ENCODE data around the gene GNG11. TPM values are rescaled to one million over a fixed set of nuclear protein-coding genes. Genes with fewer than 3 reads are reported as not detected.
"Not testable (repeated sequence)": the region's sequence is repeated elsewhere in the genome, so short reads cannot be mapped to it uniquely, and the experiment has no call there.

GNG11 gene
- total and polyA plus RNA-seq, 2 of the 13 experiments (the other 11 are each of a cell fraction or from before 2014, with no cell fraction given): not detected

GRCh38 chr7:93914581-93915066, 6.9 kb upstream of the GNG11 start (continued):
- TF ChIP-seq ZNF775 (CRISPR knock-in tag; IDR thresholded peaks at IDR 0.05; ENCODE audit: borderline replicate concordance): no peak
- TF ChIP-seq, protein P1, sequence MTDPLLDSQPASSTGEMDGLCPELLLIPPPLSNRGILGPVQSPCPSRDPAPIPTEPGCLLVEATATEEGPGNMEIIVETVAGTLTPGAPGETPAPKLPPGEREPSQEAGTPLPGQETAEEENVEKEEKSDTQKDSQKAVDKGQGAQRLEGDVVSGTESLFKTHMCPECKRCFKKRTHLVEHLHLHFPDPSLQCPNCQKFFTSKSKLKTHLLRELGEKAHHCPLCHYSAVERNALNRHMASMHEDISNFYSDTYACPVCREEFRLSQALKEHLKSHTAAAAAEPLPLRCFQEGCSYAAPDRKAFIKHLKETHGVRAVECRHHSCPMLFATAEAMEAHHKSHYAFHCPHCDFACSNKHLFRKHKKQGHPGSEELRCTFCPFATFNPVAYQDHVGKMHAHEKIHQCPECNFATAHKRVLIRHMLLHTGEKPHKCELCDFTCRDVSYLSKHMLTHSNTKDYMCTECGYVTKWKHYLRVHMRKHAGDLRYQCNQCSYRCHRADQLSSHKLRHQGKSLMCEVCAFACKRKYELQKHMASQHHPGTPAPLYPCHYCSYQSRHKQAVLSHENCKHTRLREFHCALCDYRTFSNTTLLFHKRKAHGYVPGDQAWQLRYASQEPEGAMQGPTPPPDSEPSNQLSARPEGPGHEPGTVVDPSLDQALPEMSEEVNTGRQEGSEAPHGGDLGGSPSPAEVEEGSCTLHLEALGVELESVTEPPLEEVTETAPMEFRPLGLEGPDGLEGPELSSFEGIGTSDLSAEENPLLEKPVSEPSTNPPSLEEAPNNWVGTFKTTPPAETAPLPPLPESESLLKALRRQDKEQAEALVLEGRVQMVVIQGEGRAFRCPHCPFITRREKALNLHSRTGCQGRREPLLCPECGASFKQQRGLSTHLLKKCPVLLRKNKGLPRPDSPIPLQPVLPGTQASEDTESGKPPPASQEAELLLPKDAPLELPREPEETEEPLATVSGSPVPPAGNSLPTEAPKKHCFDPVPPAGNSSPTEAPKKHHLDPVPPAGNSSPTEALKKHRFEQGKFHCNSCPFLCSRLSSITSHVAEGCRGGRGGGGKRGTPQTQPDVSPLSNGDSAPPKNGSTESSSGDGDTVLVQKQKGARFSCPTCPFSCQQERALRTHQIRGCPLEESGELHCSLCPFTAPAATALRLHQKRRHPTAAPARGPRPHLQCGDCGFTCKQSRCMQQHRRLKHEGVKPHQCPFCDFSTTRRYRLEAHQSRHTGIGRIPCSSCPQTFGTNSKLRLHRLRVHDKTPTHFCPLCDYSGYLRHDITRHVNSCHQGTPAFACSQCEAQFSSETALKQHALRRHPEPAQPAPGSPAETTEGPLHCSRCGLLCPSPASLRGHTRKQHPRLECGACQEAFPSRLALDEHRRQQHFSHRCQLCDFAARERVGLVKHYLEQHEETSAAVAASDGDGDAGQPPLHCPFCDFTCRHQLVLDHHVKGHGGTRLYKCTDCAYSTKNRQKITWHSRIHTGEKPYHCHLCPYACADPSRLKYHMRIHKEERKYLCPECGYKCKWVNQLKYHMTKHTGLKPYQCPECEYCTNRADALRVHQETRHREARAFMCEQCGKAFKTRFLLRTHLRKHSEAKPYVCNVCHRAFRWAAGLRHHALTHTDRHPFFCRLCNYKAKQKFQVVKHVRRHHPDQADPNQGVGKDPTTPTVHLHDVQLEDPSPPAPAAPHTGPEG (CRISPR knock-in tag; IDR thresholded peaks at IDR 0.05): no peak
- no peak for TF ChIP-seq ZNF558 (CRISPR knock-in tag; IDR thresholded peaks at IDR 0.05; ENCODE audit: borderline replicate concordance)
- TF ChIP-seq ADNP (CRISPR knock-in tag; IDR thresholded peaks at IDR 0.05): no peak

- FAIRE-seq; H3K4me2 ChIP-seq (ENCODE audit: low read depth, low read length); H2AFZ ChIP-seq (ENCODE audit: low read length); H3K9ac ChIP-seq (ENCODE audit: insufficient read depth, low read depth, low read length); in situ Hi-C loops (cut with HindIII; ENCODE audit: extremely low pct_ligation_motif_present, low pct_unique_long_range_greater_than_20kb); H4K20me1 ChIP-seq (ENCODE audit: insufficient read depth, low read length); H3K27me3 ChIP-seq (ENCODE audit: control insufficient read depth in 1 of 2, insufficient read depth in 2 of 2, low read length in 2 of 2); H3K36me3 ChIP-seq (replicated peaks in 1 of 2; ENCODE audit: control insufficient read depth in 1 of 2, insufficient read depth in 2 of 2, low read length in 2 of 2); H3K79me2 ChIP-seq (ENCODE audit: insufficient read depth, low read length); CTCF ChIA-PET (ENCODE audit: low intra/inter-chr PET ratio, low total read pairs); H3K4me3 ChIP-seq (replicated peaks in 1 of 3; ENCODE audit: insufficient read depth in 1 of 3, low read depth in 2 of 3, low read length in 3 of 3); H3K9me3 ChIP-seq (ENCODE audit: low read length); H3K27ac ChIP-seq (ENCODE audit: extremely low read length, insufficient read depth, low read length); BruUV-seq (replicated peaks); H3K4me1 ChIP-seq (ENCODE audit: insufficient read depth, low read length); DNase-seq (ENCODE audit: low spot score); ATAC-seq; intact Hi-C loops (cut with micrococcal nuclease; ENCODE audit: unreplicated experiment); POLR2A ChIA-PET: not testable (repeated sequence)
- WGBS (ENCODE audit: low lambda C conversion rate): 52% methylated on average over 3 of the region's 3 CpGs
Observed at GRCh38 chr7:93915206-93915842, 6.2 kb upstream of the GNG11 start.

DNA sequence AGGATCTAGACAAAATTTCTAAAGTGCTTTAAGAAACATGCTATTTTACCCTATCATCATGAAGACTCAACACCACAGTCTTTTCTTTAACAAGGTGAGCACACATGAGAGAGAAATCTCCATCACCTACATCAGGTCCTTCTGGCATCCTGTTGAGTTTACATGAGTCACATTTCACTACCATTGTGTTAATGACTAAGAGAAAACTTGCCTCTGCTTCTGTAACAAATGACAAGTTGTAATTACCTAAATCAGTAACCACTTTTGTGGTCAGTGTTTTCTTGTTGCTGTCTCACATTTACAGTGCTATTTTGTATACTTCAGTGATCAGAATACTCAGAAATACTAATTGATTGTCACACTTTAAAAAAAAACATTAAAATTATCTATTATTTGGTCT, 5.6 kb upstream of the GNG11 start:
- FAIRE-seq; H3K4me3 ChIP-seq (replicated peaks in 1 of 3; ENCODE audit: insufficient read depth in 1 of 3, low read depth in 2 of 3, low read length in 3 of 3); H3K4me2 ChIP-seq (ENCODE audit: low read depth, low read length); H3K27me3 ChIP-seq (ENCODE audit: control insufficient read depth in 1 of 2, insufficient read depth in 2 of 2, low read length in 2 of 2); H3K27ac ChIP-seq (ENCODE audit: extremely low read length, insufficient read depth, low read length); H3K79me2 ChIP-seq (ENCODE audit: insufficient read depth, low read length); in situ Hi-C loops (cut with HindIII; ENCODE audit: extremely low pct_ligation_motif_present, low pct_unique_long_range_greater_than_20kb); H3K9ac ChIP-seq (ENCODE audit: insufficient read depth, low read depth, low read length); DNase-seq (ENCODE audit: low spot score); H2AFZ ChIP-seq (ENCODE audit: low read length); CTCF ChIA-PET (ENCODE audit: low intra/inter-chr PET ratio, low total read pairs); H3K36me3 ChIP-seq (replicated peaks in 1 of 2; ENCODE audit: control insufficient read depth in 1 of 2, insufficient read depth in 2 of 2, low read length in 2 of 2); H3K9me3 ChIP-seq (ENCODE audit: low read length); ATAC-seq; intact Hi-C loops (cut with micrococcal nuclease; ENCODE audit: unreplicated experiment); BruUV-seq (replicated peaks); H3K4me1 ChIP-seq (ENCODE audit: insufficient read depth, low read length); POLR2A ChIA-PET; H4K20me1 ChIP-seq (ENCODE audit: insufficient read depth, low read length): not testable (repeated sequence)

- H3K27ac ChIP-seq (ENCODE audit: extremely low read length, insufficient read depth, low read length); ATAC-seq; POLR2A ChIA-PET; CTCF ChIA-PET (ENCODE audit: low intra/inter-chr PET ratio, low total read pairs); H4K20me1 ChIP-seq (ENCODE audit: insufficient read depth, low read length); H3K27me3 ChIP-seq (ENCODE audit: control insufficient read depth in 1 of 2, insufficient read depth in 2 of 2, low read length in 2 of 2); BruUV-seq (replicated peaks); H3K36me3 ChIP-seq (replicated peaks in 1 of 2; ENCODE audit: control insufficient read depth in 1 of 2, insufficient read depth in 2 of 2, low read length in 2 of 2); FAIRE-seq; H3K9ac ChIP-seq (ENCODE audit: insufficient read depth, low read depth, low read length); H3K4me2 ChIP-seq (ENCODE audit: low read depth, low read length); H3K4me3 ChIP-seq (replicated peaks in 1 of 3; ENCODE audit: insufficient read depth in 1 of 3, low read depth in 2 of 3, low read length in 3 of 3); H3K79me2 ChIP-seq (ENCODE audit: insufficient read depth, low read length); H3K4me1 ChIP-seq (ENCODE audit: insufficient read depth, low read length); intact Hi-C loops (cut with micrococcal nuclease; ENCODE audit: unreplicated experiment); DNase-seq (ENCODE audit: low spot score); H2AFZ ChIP-seq (ENCODE audit: low read length); H3K9me3 ChIP-seq (ENCODE audit: low read length); in situ Hi-C loops (cut with HindIII; ENCODE audit: extremely low pct_ligation_motif_present, low pct_unique_long_range_greater_than_20kb): not testable (repeated sequence)
- 1% methylated on average over 4 of the region's 4 CpGs for WGBS (ENCODE audit: low lambda C conversion rate)
Observed at GRCh38 chr7:93916315-93916714, 5.2 kb upstream of the GNG11 start.
